ENCODE results near the gene IGFBP1. TPM values are rescaled to one million over a fixed set of nuclear protein-coding genes. Genes with fewer than 3 reads are reported as not detected.

The IGFBP1 gene
- total and polyA plus RNA-seq, 2 of the 13 experiments (the other 11 are each of a cell fraction or from before 2014, with no cell fraction given) = 5.4 to 885 TPM

- intact Hi-C loops (cut with micrococcal nuclease; ENCODE audit: unreplicated experiment) = no loop called here
- TF ChIP-seq BCL6 (CRISPR knock-in tag; IDR thresholded peaks at IDR 0.05) (peak; percentile 7; the same call in 1 of the 2 replicates), HNRNPH1 (optimal IDR thresholded peaks at IDR 0.05; ENCODE audit: low read depth, low read length) (no peak), KDM3A (CRISPR knock-in tag; IDR thresholded peaks at IDR 0.05; ENCODE audit: low read depth) (no peak), SP140L (CRISPR knock-in tag; IDR thresholded peaks at IDR 0.05; ENCODE audit: borderline replicate concordance) (no peak), NCOA5 (CRISPR knock-in tag; IDR thresholded peaks at IDR 0.05) (no peak), TBL1XR1 (IDR thresholded peaks at IDR 0.05; ENCODE audit: borderline replicate concordance, low read length, partially characterized antibody) (no peak), HOXA5 (CRISPR knock-in tag; IDR thresholded peaks at IDR 0.05) (no peak), TCF12 (IDR thresholded peaks at IDR 0.05) (no peak), TCF12 (CRISPR knock-in tag; IDR thresholded peaks at IDR 0.05) (no peak), ZNF282 (IDR thresholded peaks at IDR 0.05; ENCODE audit: partially characterized antibody) (no peak), ZFP36L2 (CRISPR knock-in tag; IDR thresholded peaks at IDR 0.05) (no peak), ATAD3A (CRISPR knock-in tag; IDR thresholded peaks at IDR 0.05) (no peak), ZNF441 (CRISPR knock-in tag; IDR thresholded peaks at IDR 0.05; ENCODE audit: borderline replicate concordance) (peak; percentile 26; the same call in 1 of the 2 replicates), FOXK1 (CRISPR knock-in tag; IDR thresholded peaks at IDR 0.05; ENCODE audit: borderline replicate concordance, low read depth) (no peak), ZNF672 (CRISPR knock-in tag; IDR thresholded peaks at IDR 0.05) (no peak), ZNF703 (CRISPR knock-in tag; IDR thresholded peaks at IDR 0.05; ENCODE audit: borderline replicate concordance) (no peak), ZFX (CRISPR knock-in tag; IDR thresholded peaks at IDR 0.05; ENCODE audit: low read depth) (0 out of 2 replicates have a peak, but pooled peaks have one; percentile 4), ZNF549 (CRISPR knock-in tag; IDR thresholded peaks at IDR 0.05) (no peak), TOPORS (CRISPR knock-in tag; IDR thresholded peaks at IDR 0.05) (no peak), ZNF761 (CRISPR knock-in tag; conservative IDR thresholded peaks at IDR 0.05) (no peak), KAT2B (IDR thresholded peaks at IDR 0.05; ENCODE audit: borderline replicate concordance, low read depth, low read length) (no peak), EP300 (IDR thresholded peaks at IDR 0.05; ENCODE audit: low read depth in 2 of 2, low read length in 2 of 2) (no peak), EP300 (CRISPR knock-in tag; IDR thresholded peaks at IDR 0.05; ENCODE audit: borderline replicate concordance) (no peak)
- TF ChIP-seq, protein P1, sequence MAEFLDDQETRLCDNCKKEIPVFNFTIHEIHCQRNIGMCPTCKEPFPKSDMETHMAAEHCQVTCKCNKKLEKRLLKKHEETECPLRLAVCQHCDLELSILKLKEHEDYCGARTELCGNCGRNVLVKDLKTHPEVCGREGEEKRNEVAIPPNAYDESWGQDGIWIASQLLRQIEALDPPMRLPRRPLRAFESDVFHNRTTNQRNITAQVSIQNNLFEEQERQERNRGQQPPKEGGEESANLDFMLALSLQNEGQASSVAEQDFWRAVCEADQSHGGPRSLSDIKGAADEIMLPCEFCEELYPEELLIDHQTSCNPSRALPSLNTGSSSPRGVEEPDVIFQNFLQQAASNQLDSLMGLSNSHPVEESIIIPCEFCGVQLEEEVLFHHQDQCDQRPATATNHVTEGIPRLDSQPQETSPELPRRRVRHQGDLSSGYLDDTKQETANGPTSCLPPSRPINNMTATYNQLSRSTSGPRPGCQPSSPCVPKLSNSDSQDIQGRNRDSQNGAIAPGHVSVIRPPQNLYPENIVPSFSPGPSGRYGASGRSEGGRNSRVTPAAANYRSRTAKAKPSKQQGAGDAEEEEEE (CRISPR knock-in tag; IDR thresholded peaks at IDR 0.05; ENCODE audit: borderline replicate concordance) = no peak
- TF ChIP-seq, protein P2, sequence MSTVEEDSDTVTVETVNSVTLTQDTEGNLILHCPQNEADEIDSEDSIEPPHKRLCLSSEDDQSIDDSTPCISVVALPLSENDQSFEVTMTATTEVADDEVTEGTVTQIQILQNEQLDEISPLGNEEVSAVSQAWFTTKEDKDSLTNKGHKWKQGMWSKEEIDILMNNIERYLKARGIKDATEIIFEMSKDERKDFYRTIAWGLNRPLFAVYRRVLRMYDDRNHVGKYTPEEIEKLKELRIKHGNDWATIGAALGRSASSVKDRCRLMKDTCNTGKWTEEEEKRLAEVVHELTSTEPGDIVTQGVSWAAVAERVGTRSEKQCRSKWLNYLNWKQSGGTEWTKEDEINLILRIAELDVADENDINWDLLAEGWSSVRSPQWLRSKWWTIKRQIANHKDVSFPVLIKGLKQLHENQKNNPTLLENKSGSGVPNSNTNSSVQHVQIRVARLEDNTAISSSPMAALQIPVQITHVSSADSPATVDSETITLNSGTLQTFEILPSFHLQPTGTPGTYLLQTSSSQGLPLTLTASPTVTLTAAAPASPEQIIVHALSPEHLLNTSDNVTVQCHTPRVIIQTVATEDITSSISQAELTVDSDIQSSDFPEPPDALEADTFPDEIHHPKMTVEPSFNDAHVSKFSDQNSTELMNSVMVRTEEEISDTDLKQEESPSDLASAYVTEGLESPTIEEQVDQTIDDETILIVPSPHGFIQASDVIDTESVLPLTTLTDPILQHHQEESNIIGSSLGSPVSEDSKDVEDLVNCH (CRISPR knock-in tag; IDR thresholded peaks at IDR 0.05) = no peak
These were observed 6.4 kb downstream of the IGFBP1 start for GRCh38 chr7:45894665-45895062.

More at GRCh38 chr7:45894665-45895062, 6.4 kb downstream of the IGFBP1 start:
- Histone ChIP-seq H3K4me1 (ENCODE audit: insufficient read depth, low read length) (peaks cover 40% of the 10 kb centered on the region), H2AFZ (ENCODE audit: low read length) (no peak overlapping the region), H3K27me3 (ENCODE audit: control insufficient read depth in 1 of 2, insufficient read depth in 2 of 2, low read length in 2 of 2) (no peaks in the 10 kb centered on the region), H4K20me1 (ENCODE audit: insufficient read depth, low read length) (peaks cover 32% of the 10 kb centered on the region), H3K9ac (ENCODE audit: insufficient read depth, low read depth, low read length) (no peak overlapping the region), H3K4me3 (replicated peaks in 1 of 3; ENCODE audit: insufficient read depth in 1 of 3, low read depth in 2 of 3, low read length in 3 of 3) (no peak overlapping the region), H3K27ac (ENCODE audit: extremely low read length, insufficient read depth, low read length) (peak overlapping the region; percentile 59), H3K36me3 (replicated peaks in 1 of 2; ENCODE audit: control insufficient read depth in 1 of 2, insufficient read depth in 2 of 2, low read length in 2 of 2) (peaks cover 0 to 13% of the 10 kb centered on the region in 2 experiments; a peak in 4 of 5 replicates), H3K4me2 (ENCODE audit: low read depth, low read length) (no peak overlapping the region), H3K79me2 (ENCODE audit: insufficient read depth, low read length) (no peaks in the 10 kb centered on the region), H3K9me3 (ENCODE audit: low read length) (no peaks in the 10 kb centered on the region)
- CTCF ChIA-PET (ENCODE audit: low intra/inter-chr PET ratio, low total read pairs) = no interaction called here
- BruUV-seq (replicated peaks) = no TSS peak
- DNase-seq (ENCODE audit: low spot score) (no peak), ATAC-seq (peak; percentile 20), FAIRE-seq (no peak)
- in situ Hi-C loops (cut with HindIII; ENCODE audit: extremely low pct_ligation_motif_present, low pct_unique_long_range_greater_than_20kb) = no loop called here
- POLR2A ChIA-PET = interaction anchor here (0.6 to 7.2 kb wide), 7 partner anchors 8 to 31 kb away, joined by 3 to 118 read pairs (median 5); partner anchors contain the start of genes CCDC201 and IGFBP3

All from HepG2 (cell line).